LHCN-M2 (cell line): ENCODE data around the gene ERGIC1. TPM values are rescaled to one million over a fixed set of nuclear protein-coding genes. Genes with fewer than 3 reads are reported as not detected.

ENCODE experiments used
- DNase-seq: peaks from one replicate; pipeline ENCODE4 v3.0.0-alpha.2; 2012; ENCODE audit warnings: low read depth
- total RNA-seq: library from RNA; depleted of rRNA; stranded (reverse); fragments of >200 nt; gene quantifications from 2 replicates; pipeline ENCODE4 v1.2.3, GENCODE V29; 2014

ERGIC1 gene
- total RNA-seq, 1 experiment from 2014 or later = 152 TPM

GRCh38 chr5:172943906-172944305, 109.9 kb downstream of the ERGIC1 start:
- DNase-seq = no peak

GRCh38 chr5:172944741-172945140, 110.7 kb downstream of the ERGIC1 start:
- no peak for DNase-seq

GRCh38 chr5:172945151-172945550, 111.1 kb downstream of the ERGIC1 start:
- DNase-seq = no peak

GRCh38 chr5:172946146-172946545, 112.1 kb downstream of the ERGIC1 start:
- no peak for DNase-seq

GRCh38 chr5:172949426-172949825, 115.4 kb downstream of the ERGIC1 start:
- DNase-seq = no peak

- no peak for DNase-seq
These were observed 116.3 kb downstream of the ERGIC1 start for GRCh38 chr5:172950176-172950965.

GRCh38 chr5:172951371-172952033, 117.5 kb downstream of the ERGIC1 start:
- no peak for DNase-seq

- peak; percentile 50 for DNase-seq
These were observed 118.0 kb downstream of the ERGIC1 start for GRCh38 chr5:172952034-172952511.

- peak; percentile 66 for DNase-seq
These were observed 120.0 kb downstream of the ERGIC1 start for GRCh38 chr5:172953776-172954675.

- DNase-seq = no peak
These were observed 120.7 kb downstream of the ERGIC1 start for GRCh38 chr5:172954751-172955159.

- DNase-seq = no peak
These were observed 122.2 kb downstream of the ERGIC1 start for GRCh38 chr5:172956228-172956627.

GRCh38 chr5:172956936-172957335, 122.9 kb downstream of the ERGIC1 start:
- no peak for DNase-seq

GRCh38 chr5:172957458-172957857, 123.4 kb downstream of the ERGIC1 start:
- DNase-seq = no peak

GRCh38 chr5:172958331-172959046, 124.4 kb downstream of the ERGIC1 start:
- DNase-seq = no peak

- no peak for DNase-seq
These were observed 126.1 kb downstream of the ERGIC1 start for GRCh38 chr5:172959824-172960799.

GRCh38 chr5:172969921-172970320, 135.9 kb downstream of the ERGIC1 start:
- DNase-seq = no peak

GRCh38 chr5:172971482-172971881, 137.4 kb downstream of the ERGIC1 start:
- DNase-seq = no peak

GRCh38 chr5:172972552-172972951, 138.5 kb downstream of the ERGIC1 start:
- no peak for DNase-seq

- DNase-seq = no peak
These were observed 139.3 kb downstream of the ERGIC1 start for GRCh38 chr5:172973127-172973916.
